Measurements from ENCODE around the gene BMP7.

BMP7 gene

DNA sequence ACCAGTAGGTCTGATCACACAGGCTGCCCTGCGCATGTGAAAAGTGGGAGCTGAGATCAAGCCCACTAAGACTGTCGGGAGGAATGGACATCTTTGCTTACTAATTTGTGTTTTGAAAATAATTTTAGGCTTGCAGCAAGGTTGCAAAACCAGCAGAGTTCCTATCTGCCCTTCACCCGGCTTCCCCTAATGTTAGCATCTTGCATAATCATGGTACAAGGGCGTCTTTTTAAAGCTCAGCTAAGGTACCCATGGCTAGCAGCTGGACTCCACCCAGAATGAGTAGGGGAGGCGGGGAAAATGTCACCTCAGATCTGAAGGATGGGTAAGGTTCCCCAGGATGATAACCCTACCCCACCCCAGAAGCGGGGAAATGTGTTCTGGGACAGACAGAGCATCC, 25.3 kb upstream of the BMP7 start:
- Histone ChIP-seq H3K9me3 (no peaks in the 10 kb centered on the region), H3K4me3 (ENCODE audit: low read depth in 1 of 2, low read length in 1 of 2) (no peak overlapping the region), H3K36me3 (no peaks in the 10 kb centered on the region), H3K27ac (no peak overlapping the region), H3K27me3 (peaks cover 72% of the 10 kb centered on the region), H3K4me1 (ENCODE audit: control insufficient read depth in 1 of 2, insufficient read depth in 1 of 2, low read depth in 1 of 2, low read length in 1 of 2) (no peaks in the 10 kb centered on the region)
- TF ChIP-seq, protein P1, sequence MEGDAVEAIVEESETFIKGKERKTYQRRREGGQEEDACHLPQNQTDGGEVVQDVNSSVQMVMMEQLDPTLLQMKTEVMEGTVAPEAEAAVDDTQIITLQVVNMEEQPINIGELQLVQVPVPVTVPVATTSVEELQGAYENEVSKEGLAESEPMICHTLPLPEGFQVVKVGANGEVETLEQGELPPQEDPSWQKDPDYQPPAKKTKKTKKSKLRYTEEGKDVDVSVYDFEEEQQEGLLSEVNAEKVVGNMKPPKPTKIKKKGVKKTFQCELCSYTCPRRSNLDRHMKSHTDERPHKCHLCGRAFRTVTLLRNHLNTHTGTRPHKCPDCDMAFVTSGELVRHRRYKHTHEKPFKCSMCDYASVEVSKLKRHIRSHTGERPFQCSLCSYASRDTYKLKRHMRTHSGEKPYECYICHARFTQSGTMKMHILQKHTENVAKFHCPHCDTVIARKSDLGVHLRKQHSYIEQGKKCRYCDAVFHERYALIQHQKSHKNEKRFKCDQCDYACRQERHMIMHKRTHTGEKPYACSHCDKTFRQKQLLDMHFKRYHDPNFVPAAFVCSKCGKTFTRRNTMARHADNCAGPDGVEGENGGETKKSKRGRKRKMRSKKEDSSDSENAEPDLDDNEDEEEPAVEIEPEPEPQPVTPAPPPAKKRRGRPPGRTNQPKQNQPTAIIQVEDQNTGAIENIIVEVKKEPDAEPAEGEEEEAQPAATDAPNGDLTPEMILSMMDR (IDR thresholded peaks at IDR 0.05), result no peak

DNA sequence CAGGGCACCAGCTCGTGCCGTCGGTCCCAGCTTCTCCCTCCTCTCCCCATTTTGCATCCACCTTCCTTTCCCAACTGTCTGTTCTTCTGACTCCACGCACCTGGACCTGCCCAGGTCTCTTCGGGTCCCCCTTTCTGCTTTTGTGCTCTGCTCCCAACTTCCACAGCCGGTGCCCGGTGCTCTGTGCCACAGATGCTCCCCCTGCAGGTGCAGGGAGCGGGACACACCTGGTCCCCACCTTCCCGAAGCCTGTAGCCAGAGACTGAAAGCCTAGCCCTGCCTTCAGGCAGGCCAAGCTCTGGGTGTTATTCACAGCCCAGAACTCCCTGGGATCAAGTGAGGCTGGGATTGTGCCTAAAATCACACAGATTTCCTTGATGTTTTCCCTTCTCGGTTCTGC, 24.6 kb upstream of the BMP7 start:
- no peak overlapping the region for H3K4me3 ChIP-seq (ENCODE audit: low read depth in 1 of 2, low read length in 1 of 2)
- no peaks in the 10 kb centered on the region for H3K36me3 ChIP-seq
- peaks cover 79% of the 10 kb centered on the region for H3K27me3 ChIP-seq
- H3K4me1 ChIP-seq (ENCODE audit: control insufficient read depth in 1 of 2, insufficient read depth in 1 of 2, low read depth in 1 of 2, low read length in 1 of 2), result no peaks in the 10 kb centered on the region
- TF ChIP-seq, protein P1 (IDR thresholded peaks at IDR 0.05), result no peak
- H3K27ac ChIP-seq, result no peak overlapping the region
- H3K9me3 ChIP-seq, result no peaks in the 10 kb centered on the region

DNA sequence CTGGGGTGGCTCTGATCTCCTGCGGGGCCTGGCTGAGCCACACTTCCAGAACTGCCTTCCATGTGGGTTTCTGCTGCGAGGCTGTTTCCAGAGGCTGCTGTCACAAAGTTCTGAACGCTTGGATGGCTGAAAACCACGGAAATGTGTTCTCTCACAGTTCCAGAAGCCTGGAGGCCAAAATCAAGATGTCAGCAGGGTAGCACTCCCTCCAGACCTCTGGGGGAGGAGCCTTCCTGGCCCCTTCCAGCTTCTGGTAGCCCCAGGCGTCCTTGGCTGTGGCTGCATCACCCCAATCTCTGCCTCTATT, 23.7 kb upstream of the BMP7 start:
- H3K27me3 ChIP-seq, result peaks cover 80% of the 10 kb centered on the region
- H3K9me3 ChIP-seq, result no peaks in the 10 kb centered on the region
- no peaks in the 10 kb centered on the region for H3K36me3 ChIP-seq
- H3K4me1 ChIP-seq (ENCODE audit: control insufficient read depth in 1 of 2, insufficient read depth in 1 of 2, low read depth in 1 of 2, low read length in 1 of 2), result no peaks in the 10 kb centered on the region
- no peak overlapping the region for H3K4me3 ChIP-seq (ENCODE audit: low read depth in 1 of 2, low read length in 1 of 2)
- no peak overlapping the region for H3K27ac ChIP-seq
- TF ChIP-seq, protein P1 (IDR thresholded peaks at IDR 0.05), result no peak

DNA sequence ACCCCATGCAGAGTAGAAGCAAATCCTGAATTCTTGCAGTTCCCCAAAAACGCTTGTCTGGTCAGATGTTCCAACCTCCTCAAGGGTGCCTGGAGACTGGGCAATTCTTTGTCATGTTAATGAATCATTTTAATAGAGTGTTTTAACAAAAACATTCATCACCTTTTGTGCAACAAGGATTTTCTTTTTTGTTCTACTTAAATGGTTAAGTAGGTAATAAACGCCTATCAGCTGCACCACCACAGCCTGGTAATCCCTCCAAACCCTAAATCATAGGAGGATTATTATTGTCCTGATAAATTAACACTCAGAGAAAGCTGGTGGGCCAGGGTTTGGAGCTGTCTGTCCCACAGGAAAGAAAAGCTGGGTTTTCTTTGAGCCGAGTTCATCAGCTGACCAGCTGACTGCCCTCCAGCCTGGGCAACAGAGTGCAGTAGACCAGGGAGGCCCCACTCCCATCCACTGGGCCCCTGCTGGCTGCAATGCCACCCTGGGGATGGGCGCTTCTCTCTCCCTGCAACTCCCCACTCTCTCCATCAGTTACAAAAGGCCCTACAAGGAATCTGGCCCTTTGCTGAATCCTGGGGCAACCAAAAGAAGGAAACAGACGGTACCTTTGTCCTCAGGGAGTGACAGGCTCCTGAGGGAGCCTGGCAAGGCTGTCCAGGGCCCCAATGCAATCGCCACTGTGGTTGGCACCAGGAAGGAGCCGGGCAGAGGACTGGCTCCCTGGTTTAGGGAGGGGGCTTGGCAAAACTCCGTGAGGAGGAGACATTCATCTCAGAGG, 23.1 kb upstream of the BMP7 start:
- TF ChIP-seq, protein P1 (IDR thresholded peaks at IDR 0.05), result no peak
- Histone ChIP-seq H3K27me3 (peaks cover 78% of the 10 kb centered on the region), H3K9me3 (no peaks in the 10 kb centered on the region)

DNA sequence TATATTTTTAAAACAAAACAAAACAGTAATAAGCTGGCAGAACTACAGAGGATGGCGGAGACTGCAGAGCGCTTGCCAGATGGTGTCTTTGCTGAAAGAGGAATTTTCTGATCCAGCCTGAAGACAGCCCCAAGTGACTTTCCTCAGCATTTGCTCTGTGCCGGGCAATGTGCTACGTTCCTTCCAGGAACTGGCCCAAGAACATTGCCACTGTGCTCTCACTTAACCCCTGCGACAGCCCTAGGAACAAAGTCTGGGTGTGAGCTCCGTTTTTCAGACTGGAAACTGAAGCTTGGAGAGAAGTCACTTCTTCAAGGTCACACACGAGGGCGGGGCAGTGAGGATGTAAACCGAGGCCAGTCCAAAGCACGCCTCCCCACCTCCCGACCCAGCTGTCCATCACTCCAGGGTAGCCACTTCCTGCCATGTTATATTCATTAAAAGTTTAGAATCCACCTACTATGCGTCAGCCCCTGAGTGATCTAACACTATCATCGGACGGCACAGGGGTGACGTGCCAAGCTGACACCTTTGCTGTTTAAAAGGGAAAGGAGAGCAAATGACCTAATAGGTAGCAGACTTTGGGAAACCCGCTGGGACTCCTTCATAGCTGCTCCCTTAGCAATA, 22.3 kb upstream of the BMP7 start:
- TF ChIP-seq, protein P1 (IDR thresholded peaks at IDR 0.05), result no peak
- Histone ChIP-seq H3K9me3 (no peaks in the 10 kb centered on the region), H3K27me3 (peaks cover 85% of the 10 kb centered on the region), H3K36me3 (no peaks in the 10 kb centered on the region), H3K4me1 (ENCODE audit: control insufficient read depth in 1 of 2, insufficient read depth in 1 of 2, low read depth in 1 of 2, low read length in 1 of 2) (no peaks in the 10 kb centered on the region), H3K4me3 (ENCODE audit: low read depth in 1 of 2, low read length in 1 of 2) (no peak overlapping the region), H3K27ac (no peak overlapping the region)

More for the DNA sequence above, 23.1 kb upstream of the BMP7 start:
- H3K36me3 ChIP-seq, result no peaks in the 10 kb centered on the region
- H3K27ac ChIP-seq, result no peak overlapping the region
- H3K4me3 ChIP-seq (ENCODE audit: low read depth in 1 of 2, low read length in 1 of 2), result no peak overlapping the region
- no peaks in the 10 kb centered on the region for H3K4me1 ChIP-seq (ENCODE audit: control insufficient read depth in 1 of 2, insufficient read depth in 1 of 2, low read depth in 1 of 2, low read length in 1 of 2)

All from neutrophil (primary cell).